A549 (cell line): ENCODE measurements around the gene EYA2.

Source experiments
- CTCF ChIP-seq: fragments of >200 bp; sonication (Bioruptor Twin); formaldehyde crosslinking; IDR thresholded peaks from 3 replicates; pipeline ENCODE4 v1.5.1; 2016
- POLR2A ChIP-seq: IDR thresholded peaks from 2 replicates; pipeline ENCODE4 v1.6.1; 2012; ENCODE audit warnings: mild to moderate bottlenecking, low read length
- RCOR1 ChIP-seq: fragments of 150-350 bp; IDR thresholded peaks from 2 replicates; pipeline ENCODE4 v1.6.1; 2014; ENCODE audit warnings: antibody characterized with exemption, low read length, low read depth

DNA sequence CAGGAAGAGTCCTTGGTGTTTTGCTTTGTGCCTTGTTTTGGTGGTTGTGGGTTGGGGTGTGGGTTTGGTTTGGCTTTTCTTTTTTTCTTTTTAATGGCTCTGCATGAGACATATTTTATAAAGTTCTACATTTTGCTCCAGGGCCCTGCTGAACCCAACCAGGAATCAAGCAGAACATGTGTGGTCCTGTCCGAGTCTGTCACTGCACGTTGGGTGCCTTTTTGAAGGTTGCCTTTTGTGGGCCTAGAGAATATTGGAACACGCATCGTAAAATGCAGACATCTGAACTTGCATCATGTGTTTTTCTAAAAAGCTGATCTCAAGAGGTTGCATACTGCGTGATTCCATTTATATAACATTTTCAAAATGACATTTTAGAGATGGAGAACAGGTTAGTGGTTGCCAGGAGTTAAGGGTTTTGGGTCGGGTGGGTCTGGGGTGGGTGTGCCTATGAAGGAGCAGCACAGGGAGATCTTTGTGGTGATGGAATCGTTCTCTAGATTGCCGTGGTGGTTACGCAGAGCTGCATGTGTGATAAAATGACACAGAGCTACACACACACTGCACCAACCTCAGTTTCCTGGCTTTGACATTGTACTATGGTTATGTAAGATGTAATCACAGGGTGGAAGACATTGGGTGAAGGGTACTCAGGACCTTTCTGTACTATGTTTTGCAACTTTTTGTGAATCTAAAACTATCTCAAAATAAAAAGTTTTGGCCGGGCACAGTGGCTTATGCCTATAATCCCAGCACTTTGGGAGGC, 80.2 kb downstream of the EYA2 start:
- TF ChIP-seq POLR2A (no peak), CTCF (no peak), RCOR1 (no peak)
